Measurements from ENCODE around the gene LHB. TPM values are rescaled to one million over a fixed set of nuclear protein-coding genes. Genes with fewer than 3 reads are reported as not detected.

The LHB gene
- total RNA-seq: not detected

GRCh38 chr19:49017041-49017665, at the start of gene LHB:
LHB (minus strand) TSS chr19:49017091; CDS start chr19:49017081, 10 bp downstream.

GRCh38 chr19:49064768-49065611, 48.1 kb upstream of the LHB start, which contains the start of gene NTF4:
NTF4 (minus strand) TSS chr19:49064818; CDS start chr19:49061997, 2,821 bp downstream.

DNA sequence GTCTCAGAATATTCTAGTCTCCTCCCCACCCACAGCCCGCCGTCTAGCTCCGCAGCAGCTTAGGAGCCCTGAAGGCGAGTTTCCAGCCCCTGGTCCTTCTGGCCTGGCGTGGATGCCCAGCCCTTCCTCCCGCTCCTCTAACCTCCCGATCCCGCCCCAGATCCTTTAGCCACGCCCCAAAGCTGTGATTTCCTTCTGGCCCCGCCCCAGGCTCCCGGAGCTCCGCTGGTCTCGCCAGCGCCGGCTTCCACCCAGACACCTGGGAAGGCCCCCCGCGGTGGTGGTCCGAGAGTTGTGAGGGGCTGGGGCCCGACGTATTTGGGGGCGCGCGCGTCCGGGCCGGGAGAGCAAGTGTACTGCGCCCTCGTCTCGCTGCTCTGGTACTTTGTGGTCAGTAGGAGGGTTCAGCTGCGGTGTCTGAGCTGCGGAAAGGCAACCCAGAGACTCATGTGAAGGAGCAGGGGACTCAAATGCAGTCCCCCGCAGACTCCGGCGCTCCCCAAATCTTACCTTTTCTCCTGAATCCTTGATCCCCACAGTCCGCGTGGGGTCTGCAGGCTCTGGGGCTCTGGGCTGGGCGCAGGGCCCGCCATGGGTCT, 40.8 kb upstream of the LHB start, which contains the start of gene CGB7:
Gene CGB7 (minus strand): TSS at position 114 of the 599 bp plus-strand sequence. CDS start 2,374 bp downstream, outside the sequence.

GRCh38 chr19:49049011-49049410, 32.1 kb upstream of the LHB start, which contains the start of gene CGB8:
CGB8 (minus strand) TSS chr19:49049111; CDS start chr19:49048739, 372 bp downstream.

DNA sequence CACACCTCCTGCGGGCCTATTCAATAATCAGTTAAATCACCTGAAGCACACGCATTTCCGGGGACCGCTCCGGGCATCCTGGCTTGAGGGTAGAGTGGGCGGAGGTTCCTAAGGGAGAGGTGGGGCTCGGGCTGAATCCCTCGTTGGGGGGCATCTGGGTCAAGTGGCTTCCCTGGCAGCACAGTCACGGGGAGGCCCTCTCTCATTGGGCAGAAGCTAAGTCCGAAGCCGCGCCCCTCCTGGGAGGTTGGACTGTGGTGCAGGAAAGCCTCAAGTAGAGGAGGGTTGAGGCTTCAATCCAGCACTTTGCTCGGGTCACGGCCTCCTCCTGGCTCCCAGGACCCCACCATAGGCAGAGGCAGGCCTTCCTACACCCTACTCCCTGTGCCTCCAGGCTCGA, 26.7 kb upstream of the LHB start, which contains the start of gene CGB5:
Gene CGB5 (plus strand): TSS at position 301 of the 400 bp plus-strand sequence. CDS start 362 bp downstream, outside the sequence.

DNA sequence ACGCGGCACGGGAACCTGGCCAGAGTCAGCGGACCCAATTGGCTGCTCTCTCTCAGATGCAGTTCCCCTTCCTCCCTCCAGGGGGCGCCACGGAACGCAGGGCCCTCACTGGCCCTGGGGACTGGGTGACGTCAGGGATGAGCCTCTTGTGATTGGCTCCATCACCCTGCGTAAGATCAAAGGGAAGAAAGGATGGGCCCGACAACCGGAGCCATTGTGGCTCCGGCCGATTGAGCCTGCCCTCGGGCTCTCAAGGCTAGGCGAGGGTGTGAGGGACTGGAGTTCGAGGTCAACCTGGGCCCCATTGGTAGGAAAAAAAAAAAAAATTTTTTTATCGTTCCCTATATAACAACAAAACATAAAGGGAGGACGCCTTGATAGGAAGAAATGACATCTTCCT, 19.9 kb upstream of the LHB start, which contains the start of gene CGB1:
Gene CGB1 (minus strand): TSS at position 81 of the 400 bp plus-strand sequence. CDS start 184 bp downstream, outside the sequence.

DNA sequence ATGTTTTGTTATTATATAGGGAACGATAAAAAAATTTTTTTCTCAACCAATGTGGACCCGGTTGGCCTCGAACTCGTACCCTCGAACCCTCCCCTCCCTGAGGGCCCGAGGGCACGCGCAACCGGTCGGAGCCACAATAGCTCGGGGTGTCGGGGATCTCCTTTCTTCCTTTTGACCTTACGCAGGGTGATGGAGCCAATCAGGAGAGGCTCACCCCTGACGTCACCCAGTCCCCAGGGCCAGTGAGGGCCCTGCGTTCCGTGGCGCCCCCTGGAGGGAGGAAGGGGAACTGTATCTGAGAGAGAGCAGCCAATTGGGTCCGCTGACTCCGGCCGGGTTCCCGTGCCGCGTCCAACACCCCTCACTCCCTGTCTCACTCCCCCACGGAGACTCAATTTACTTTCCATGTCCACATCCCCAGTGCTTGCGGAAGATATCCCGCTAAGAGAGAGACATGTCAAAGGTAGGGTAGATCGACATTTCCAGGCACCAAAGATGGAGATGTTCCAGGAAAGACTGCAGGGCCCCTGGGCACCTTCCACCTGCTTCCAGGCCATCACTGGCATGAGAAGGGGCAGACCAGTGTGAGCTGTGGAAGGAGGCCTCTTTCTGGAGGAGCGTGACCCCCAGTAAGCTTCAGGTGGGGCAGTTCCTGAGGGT, 14.9 kb upstream of the LHB start, which contains the start of gene CGB2:
Gene CGB2 (plus strand): TSS at position 249 of the 660 bp plus-strand sequence. CDS start 206 bp downstream, at position 455.

DNA sequence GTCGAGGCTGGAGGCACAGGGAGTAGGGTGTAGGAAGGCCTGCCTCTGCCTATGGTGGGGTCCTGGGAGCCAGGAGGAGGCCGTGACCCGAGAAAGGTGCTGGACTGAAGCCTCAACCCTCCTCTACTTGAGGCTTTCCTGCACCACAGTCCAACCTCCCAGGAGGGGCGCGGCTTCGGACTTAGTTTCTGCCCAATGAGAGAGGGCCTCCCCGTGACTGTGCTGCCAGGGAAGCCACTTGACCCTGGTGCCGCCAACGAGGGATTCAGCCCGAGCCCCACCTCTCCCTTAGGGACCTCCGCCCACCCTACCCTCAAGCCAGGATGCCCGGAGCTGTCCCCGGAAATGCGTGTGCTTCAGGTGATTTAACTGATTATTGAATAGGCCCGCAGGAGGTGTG, 7.3 kb upstream of the LHB start, which contains the start of gene CGB3:
Gene CGB3 (minus strand): TSS at position 101 of the 400 bp plus-strand sequence. CDS start 362 bp downstream, outside the sequence.

DNA sequence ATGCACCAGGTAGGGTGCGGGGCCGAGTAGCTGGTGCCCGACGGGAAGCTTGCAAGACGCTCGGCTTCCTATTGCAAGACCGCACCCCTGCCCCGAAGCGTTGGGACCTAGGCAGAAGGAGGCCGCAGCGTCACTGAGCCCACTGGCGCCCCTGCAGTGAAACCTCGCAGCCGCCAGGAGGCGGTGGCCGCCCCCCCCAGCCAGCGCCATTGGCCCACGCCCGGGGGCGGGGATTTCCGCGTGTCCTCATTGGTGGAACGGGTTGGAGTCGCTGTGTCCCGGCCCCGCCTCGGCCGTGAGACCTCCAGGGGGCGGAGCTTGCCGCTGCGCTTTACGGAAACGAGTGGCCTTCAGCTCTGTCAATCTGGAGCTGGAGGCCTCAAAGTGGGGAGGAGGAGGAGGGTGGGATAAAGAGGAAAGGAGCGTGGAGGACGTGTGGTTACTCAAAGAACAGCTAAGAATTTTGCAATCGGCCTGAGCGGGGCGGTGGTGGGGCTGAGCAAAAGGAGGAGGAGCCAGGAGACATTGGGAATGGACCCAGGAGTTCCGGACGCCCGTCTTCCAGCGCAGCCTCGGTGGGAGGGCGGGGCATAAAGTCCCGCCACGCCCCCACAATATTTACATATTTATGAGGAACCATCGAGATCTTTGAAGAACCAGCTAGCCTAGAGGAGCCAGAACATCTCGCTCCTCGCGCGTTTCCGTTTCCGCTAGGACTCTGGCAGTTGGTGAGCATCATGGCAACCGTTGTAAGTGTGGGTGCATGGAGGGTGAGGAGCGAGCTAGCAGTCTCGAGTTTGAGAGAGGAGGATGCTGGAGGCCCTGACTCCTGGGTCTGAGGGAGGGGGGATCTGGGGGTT, 23.5 kb downstream of the LHB start, which contains the start of the genes GYS1 and RUVBL2:
Gene GYS1 (minus strand): TSS at position 135 of the 860 bp plus-strand sequence. CDS start 197 bp downstream, outside the sequence.
Gene RUVBL2 (plus strand): TSS at position 713 of the 860 bp plus-strand sequence. CDS start 25 bp downstream, at position 738.

Small RNA genes lying within 50 kb of the gene (small RNA-seq; reads per million reads assigned to genes)
- not detected for gene MIR6798

Other genes starting within 250 kb of the LHB start
- gene BCAT2, start 206.1 kb downstream of the LHB start, total RNA-seq: 17.1 TPM
- gene HSD17B14, start 180.6 kb downstream of the LHB start, total RNA-seq: 5.3 TPM
- 2.3 TPM for gene PLEKHA4, start 148.5 kb downstream of the LHB start, total RNA-seq
- 21.5 TPM for gene PPP1R15A, start 144.7 kb downstream of the LHB start, total RNA-seq
- 0.46 TPM for gene TULP2, start 118.3 kb downstream of the LHB start, total RNA-seq
- gene NUCB1, start 116.8 kb downstream of the LHB start, total RNA-seq: 69.9 TPM
- gene DHDH, start 83.4 kb downstream of the LHB start, total RNA-seq: 2.3 TPM
- 15.7 TPM for gene BAX, start 62.2 kb downstream of the LHB start, total RNA-seq
- gene FTL, start 51.8 kb downstream of the LHB start, total RNA-seq: 812 TPM
- 18.9 TPM for gene GYS1, start 23.8 kb downstream of the LHB start, total RNA-seq
- gene RUVBL2, start 23.2 kb downstream of the LHB start, total RNA-seq: 113 TPM
- gene CGB3, start 7.2 kb upstream of the LHB start, total RNA-seq: not detected
- gene CGB2, start 14.8 kb upstream of the LHB start, total RNA-seq: not detected
- gene CGB1, start 19.8 kb upstream of the LHB start, total RNA-seq: not detected
- not detected for gene CGB5, start 26.8 kb upstream of the LHB start, total RNA-seq
- not detected for gene CGB8, start 32.0 kb upstream of the LHB start, total RNA-seq
- gene CGB7, start 40.7 kb upstream of the LHB start, total RNA-seq: not detected
- not detected for gene NTF4, start 47.7 kb upstream of the LHB start, total RNA-seq
- gene KCNA7, start 55.6 kb upstream of the LHB start, total RNA-seq: not detected
- gene SNRNP70, start 68.4 kb upstream of the LHB start, total RNA-seq: 125 TPM
- 40.1 TPM for gene LIN7B, start 97.3 kb upstream of the LHB start, total RNA-seq
- 3.2 TPM for gene C19orf73, start 102.1 kb upstream of the LHB start, total RNA-seq
- gene PPFIA3, start 102.5 kb upstream of the LHB start, total RNA-seq: 59.1 TPM
- 1.4 TPM for gene HRC, start 138.3 kb upstream of the LHB start, total RNA-seq
- gene TRPM4, start 140.7 kb upstream of the LHB start, total RNA-seq: 7.2 TPM